OCI-LY3 (cell line): ENCODE measurements around the gene MPL.

ENCODE experiments used
- EZH2phosphoT487 ChIP-seq: fragments of 200-600 bp; shearing (Covaris generic); IDR thresholded peaks from 2 replicates; pipeline ENCODE4 v1.6.1; 2018; ENCODE audit warnings: antibody characterized with exemption, mixed run types, low read depth
- TF ChIP-seq, protein P1 (sequence below): fragments of 200-600, 300-600 bp; sonication (generic); IDR thresholded peaks from 2 replicates; pipeline ENCODE4 v1.5.1; 2014; ENCODE audit warnings: antibody characterized with exemption, low read length, low read depth

DNA sequence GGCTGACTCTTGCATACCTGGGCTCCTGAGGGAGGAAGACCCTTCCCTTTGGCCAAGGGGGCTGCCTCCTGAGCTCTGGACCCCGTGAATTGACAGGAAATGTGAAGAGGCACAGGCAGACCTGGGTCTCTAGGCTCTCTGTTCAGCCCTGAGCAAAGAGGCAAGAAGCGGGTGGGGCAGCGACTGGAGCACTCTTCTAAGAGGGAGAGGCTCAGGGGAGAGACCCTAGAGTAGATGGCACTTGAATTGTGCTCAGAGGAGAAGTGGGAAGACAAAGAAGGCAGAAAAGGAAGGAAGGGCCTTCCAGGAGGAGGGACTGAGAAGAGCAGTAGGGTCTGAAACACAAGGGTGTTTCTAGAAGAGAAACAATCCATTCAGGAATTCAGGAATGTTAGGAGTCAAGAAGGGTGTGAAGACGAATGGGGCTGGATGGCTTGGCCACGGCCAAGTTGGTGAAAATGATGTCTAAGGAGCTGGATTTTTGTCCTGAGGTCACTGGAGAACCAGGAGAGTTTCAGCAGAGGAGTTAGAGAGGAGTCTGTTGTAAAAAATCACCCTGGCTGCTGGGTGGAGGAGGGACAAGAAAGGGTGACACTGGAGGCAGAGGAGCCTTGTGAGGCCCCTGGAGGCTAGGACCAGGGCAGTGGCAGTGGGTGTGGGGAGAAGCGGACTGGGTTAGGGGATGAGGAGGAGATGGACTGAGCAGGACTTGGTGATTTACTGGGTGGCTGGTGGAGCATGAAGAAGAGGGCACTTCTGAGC, 31.5 kb upstream of the MPL start:
- TF ChIP-seq EZH2phosphoT487: no peak
- TF ChIP-seq, protein P1, sequence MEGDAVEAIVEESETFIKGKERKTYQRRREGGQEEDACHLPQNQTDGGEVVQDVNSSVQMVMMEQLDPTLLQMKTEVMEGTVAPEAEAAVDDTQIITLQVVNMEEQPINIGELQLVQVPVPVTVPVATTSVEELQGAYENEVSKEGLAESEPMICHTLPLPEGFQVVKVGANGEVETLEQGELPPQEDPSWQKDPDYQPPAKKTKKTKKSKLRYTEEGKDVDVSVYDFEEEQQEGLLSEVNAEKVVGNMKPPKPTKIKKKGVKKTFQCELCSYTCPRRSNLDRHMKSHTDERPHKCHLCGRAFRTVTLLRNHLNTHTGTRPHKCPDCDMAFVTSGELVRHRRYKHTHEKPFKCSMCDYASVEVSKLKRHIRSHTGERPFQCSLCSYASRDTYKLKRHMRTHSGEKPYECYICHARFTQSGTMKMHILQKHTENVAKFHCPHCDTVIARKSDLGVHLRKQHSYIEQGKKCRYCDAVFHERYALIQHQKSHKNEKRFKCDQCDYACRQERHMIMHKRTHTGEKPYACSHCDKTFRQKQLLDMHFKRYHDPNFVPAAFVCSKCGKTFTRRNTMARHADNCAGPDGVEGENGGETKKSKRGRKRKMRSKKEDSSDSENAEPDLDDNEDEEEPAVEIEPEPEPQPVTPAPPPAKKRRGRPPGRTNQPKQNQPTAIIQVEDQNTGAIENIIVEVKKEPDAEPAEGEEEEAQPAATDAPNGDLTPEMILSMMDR: no peak
